Muscle of back (tissue), 11 donors: Measurements from ENCODE around the gene IL34. TPM values are rescaled to one million over a fixed set of nuclear protein-coding genes. Genes with fewer than 3 reads are reported as not detected.

Source experiments
- DNase-seq, 3 donors: peaks; one replicate each; pipeline versions ENCODE4 v3.0.0 to v3.0.0-alpha.2; 2013
- polyA plus RNA-seq, 10 donors: library from polyadenylated mRNA; unstranded; fragments of 120-200 nt; gene quantifications; one replicate each; pipeline ENCODE4 v1.2.1, GENCODE V29; 2013; ENCODE audit not compliant: insufficient read length in 10 of 10

The IL34 gene
- polyA plus RNA-seq, 10 donors, result 4.4 to 7.4 (median 5.5) TPM

GRCh38 chr16:70676675-70677498, 30.5 kb downstream of the IL34 start:
- DNase-seq, result no peak

- no peak for DNase-seq
Measured at GRCh38 chr16:70677499-70678120, 31.3 kb downstream of the IL34 start.

- DNase-seq, result no peak
Measured at GRCh38 chr16:70678121-70678897, 31.9 kb downstream of the IL34 start.

DNA sequence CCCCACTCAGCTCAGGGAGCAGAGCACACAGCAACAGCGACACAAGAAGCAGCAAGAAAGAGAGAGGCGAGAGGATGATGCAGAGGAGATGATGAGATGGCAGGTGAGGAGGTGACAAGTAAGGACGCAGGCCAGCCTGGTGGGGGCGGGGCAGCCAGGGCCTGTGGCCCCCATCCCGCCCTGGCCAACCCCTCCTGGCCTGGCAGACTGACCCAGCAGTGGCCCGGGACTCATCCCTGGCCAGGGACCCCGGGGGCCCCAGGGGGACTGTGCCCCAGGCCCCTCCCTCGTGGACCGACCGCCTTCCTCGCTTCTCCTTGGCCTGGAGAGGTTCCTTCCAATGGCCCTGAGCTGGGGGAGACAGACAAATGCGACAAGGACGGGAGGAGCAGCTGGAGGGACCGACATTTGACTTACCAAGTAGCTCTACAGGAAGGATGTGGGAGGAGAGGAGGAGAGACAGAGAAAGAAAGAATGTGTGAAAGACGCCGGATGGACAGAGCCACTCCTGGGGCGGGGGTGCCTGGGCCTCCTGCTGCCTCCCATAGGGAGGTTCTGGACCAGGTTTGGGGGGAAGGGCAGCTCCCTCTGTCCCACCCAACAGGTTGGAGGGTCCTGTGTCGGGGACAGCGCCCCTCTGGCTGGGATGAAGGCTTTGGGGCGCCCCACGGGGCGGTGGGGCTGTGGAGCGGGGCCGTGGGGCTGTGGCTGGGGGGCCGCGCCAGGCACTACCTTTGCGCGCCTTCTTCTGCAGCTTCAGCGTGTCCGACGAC, 32.7 kb downstream of the IL34 start:
- peak in 1 of 3 donors; percentile 11 for DNase-seq

DNA sequence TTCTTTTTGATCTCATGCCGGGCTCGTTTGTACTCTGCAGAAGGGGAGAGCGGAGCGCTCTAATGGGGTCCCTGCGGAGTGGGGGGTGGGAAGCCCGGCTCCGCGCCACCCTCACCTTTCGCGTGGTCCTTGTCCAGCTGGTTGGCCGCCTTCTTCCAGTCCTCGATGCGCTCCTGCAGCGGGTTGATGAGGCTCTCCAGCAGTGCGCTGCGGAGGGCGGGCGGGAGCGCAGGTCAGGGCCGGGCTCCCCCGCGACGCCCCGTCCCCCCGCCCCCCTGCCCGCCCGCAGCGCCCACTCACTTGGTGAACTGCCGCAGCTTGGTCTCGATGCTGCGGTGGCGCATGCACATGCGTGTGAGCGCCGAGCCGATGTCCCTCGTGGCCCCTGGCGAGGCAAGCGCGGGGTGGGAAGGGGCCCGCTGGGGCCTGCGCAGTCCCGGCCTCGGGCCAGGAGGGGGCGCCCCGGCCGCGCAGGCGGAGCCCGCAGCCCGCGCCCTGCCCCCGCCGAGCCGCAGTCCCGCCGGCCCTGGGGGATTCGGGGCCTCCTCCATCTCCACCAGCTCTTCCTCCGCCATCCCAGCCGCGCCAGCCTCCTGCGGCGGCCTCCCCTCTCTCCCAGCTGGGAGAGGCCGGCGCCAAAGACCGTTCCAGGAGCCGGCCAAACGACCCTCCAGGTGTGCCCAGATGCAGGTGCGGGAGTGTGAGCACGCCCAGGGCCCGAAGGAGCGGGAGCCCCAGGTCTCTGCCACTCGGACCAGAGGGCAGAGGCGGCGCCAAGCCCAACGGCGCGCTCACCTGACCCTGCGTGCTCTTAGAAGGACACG, 33.5 kb downstream of the IL34 start:
- DNase-seq, result peak in 1 of 3 donors; percentile 51

DNA sequence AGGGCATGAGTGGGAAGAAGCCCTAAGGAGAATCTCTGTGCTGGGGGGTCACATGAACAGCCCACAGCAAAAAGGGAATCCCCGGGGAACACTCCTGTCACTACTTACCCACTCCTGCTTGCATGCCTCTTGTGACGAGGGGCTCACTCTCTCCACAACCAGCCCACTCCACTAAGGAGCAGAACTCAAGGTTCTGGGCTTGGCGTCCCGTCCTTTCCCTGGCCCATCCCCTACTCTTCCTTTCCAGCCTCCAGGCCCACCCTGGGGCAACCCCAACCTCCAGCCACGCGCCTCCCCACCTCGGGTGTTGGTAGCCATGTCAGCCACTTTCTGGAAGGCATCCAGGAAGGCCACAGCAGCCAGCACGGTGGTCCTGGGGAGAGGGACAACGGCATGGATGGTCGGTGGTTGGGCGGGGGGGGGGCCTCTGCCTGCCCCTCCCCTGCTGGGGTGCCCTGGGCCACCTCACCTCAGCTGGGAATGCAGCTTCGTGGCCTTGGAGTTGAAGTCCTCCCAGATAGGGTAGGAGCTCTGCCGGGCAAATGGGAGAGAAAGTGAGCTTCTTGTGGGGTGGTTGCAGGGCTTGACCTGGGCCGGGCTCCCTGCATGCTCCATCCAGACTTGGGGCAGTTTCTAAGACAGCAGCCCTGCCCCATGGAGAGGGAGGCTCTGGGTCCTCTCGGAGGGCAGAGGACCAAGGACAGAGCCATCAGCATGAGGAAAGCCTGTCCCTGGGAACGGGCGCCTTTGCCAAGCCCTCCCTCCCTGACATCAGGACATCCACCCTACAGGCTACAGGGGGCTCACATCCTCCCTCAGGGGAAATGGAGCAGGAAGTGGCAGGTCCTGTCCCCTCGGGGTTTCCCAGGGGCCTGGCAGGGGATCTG, 34.4 kb downstream of the IL34 start:
- DNase-seq, result peak in 1 of 3 donors; percentile 17

DNA sequence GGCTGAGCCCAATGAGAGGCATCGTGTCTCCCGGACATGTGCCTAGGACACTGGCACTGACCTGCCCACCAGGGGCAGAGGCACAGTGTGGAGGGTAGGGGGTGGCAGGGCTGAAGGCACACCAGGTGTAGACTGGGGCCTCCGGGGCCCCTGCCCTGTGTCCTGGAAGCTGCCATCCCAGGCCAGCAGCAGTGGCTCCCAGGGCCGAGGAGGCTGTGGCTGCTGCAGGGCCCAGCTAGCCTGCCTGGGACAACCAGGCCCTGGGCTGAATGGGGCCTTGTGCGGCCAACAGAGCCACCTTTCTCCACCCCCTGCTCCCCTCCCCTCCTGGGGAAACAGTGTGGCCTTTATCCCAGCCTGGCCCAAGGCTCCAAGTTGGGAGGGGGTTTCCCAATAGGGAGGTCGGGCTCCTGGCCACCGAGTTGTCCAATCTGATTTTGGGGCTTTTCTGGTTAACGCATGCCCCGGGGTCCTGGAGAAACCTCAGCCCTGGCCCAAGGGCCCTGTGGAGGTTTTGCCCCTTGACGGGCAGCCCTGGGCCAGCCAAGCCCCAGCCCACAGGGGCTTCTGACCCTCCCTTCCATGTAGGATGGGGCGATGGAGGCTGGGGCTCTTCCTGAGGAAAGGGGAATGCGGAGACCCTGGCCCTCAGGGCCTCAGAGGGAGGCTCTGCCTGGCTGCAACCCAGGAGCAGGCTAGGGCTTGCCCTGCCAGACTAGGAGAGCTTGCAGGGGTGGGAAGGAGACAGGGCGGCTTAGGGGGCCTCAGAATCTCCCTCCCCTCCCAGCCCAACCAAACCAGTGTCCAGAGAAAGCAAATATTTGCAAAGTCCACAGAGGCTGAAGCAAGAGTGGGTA, 35.3 kb downstream of the IL34 start:
- DNase-seq, result no peak

- DNase-seq, result no peak
Measured at GRCh38 chr16:70682239-70683145, 36.1 kb downstream of the IL34 start.

DNA sequence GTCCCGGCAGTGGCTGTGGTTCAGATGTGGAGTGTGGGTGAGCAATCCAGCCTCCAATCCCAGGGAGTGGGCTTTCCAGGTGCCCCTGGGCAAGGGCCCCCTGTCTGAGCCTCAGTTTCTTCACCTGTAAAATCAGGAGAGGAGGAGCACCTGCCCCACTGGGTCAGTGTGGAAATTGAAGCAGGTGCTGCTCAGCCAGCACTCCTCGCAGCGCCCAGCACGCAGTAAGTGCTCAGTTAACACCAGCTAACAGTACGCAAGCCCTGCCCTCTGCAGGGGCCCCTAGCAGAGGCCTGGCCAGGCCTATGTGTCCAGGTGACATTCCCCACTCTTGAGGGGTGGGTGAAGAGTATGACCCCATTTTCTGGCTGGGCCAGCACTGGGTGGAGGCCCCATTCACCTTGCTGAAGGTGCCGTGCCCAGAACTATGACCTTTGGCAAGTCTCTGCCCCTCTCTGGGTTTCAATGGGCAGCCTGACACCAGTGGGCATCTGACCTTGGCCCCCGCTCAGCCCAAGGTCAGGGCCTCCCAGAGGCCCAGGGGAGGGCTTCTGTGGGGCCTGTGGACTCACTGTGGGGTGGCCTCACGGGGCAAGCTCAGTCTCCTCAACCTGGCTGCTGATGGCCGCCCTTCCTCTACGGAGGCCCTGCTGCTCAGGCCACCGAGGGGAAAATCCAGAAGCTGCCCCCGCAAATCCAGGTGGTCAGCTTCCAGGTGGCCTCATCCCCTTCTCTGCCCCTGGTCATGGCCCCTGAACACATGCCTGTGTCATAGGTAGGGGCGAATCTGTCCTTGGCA, 37.0 kb downstream of the IL34 start:
- no peak for DNase-seq

- no peak for DNase-seq
Measured at GRCh38 chr16:70684146-70685060, 38.0 kb downstream of the IL34 start.

DNA sequence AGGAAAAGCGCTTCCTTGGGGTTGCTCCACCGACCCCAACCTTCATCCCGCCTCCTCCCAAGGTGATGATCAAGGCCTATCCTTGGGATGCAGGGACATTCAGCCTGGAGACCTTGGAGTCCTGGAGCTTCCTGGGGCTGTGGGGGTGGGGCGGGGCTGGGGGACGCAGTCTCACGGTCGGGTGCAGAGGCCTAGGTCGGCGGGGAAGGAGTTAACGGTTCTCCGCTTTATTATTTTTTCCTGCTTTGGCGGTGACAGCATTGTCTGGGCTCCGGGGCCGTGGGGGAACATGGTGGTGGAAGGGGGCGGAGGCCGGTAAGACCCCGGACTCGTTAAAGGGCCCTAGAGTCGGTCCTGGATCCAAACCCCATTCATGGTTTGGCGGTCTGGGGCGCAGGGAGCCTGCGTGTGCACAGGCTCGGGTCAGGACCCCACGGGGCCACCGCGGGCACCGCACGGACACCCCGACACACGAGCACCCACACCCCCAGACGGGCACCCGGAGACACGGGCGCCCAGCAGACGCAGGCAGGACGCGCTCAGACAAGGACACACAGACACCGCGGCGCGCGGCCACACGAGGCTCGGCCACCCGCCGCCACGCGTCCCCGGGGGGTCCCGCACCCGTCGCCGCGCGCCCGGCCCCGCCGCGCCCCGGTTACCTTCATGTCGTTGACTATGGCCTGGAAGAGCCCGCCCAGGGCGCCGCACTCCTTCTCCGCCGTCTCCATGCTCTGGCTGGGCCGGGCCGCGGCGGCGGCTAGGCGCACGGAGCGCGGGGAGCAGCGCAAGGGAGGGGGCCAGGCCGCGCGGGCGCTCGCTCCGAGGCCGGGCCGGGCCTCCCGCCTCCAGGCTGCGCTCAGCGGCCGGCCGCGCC, 38.9 kb downstream of the IL34 start:
- peak in 1 of 3 donors; percentile 59 for DNase-seq

GRCh38 chr16:70685938-70686375, 39.6 kb downstream of the IL34 start, which contains the start of gene MTSS2:
Gene MTSS2, minus strand, starts transcription at chr16:70686053. Its CDS starts 262 bp downstream, at chr16:70685791.
- DNase-seq, result peak; percentile 86 to 95 (median 92)

DNA sequence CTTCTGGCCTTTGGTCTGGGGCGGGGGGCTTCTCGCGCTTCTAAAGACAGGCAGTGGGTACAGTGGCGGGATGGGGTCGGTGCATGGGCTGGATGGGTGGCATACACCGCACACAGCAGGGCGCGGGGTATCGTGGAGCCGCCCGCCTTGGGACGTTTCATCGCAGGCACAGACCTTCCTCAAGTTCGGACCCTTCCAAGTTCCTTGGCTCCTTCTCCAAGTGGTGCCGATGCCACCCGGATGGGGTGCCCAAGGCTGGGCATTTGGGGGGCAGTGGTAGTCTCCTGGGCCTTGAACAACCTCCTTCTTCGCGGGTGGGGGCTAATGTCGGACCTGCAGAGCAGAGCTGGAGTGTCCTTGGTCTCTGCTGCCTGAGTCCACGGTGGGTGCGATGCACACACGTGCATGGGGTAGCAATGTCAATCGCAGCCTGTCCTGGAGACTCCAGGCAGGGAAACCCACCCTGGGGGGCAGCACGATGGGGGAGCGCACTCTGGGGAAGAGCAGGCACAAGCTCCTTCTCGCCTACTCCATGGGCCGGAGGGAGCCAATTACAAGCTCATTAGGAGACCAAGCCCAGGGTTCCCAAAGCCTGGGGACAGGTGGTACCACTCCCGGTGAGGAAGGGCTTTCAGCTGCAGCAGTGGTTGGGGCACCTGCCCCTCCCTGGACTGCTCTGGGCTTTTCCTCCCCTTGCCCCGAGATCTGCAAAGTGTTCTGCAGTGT, 40.2 kb downstream of the IL34 start:
- peak in 1 of 3 donors; percentile 70 for DNase-seq

GRCh38 chr16:70687102-70687511, 40.7 kb downstream of the IL34 start:
- DNase-seq, result peak in 1 of 3 donors; percentile 67
